GM12891 (cell line): ENCODE data around the gene PAK5.

Source experiments
- PAX5 ChIP-seq: IDR thresholded peaks from 2 replicates; pipeline ENCODE4 v1.6.1; 2011; ENCODE audit warnings: low read length, moderate library complexity, mild to moderate bottlenecking; ENCODE audit not compliant: insufficient read depth, severe bottlenecking
- POLR2A ChIP-seq: IDR thresholded peaks from 2 replicates; pipeline ENCODE4 v1.6.1; 2011; ENCODE audit warnings: low read depth, low read length, control low read depth
- POLR2AphosphoS5 ChIP-seq: IDR thresholded peaks from 2 replicates; pipeline ENCODE4 v1.6.1; 2011; ENCODE audit warnings: low read depth, low read length, control low read depth
- POU2F2 ChIP-seq: IDR thresholded peaks from 2 replicates; pipeline ENCODE4 v1.6.1; 2011; ENCODE audit warnings: low read depth, mild to moderate bottlenecking, control low read depth, low read length, moderate library complexity
- SPI1 ChIP-seq: IDR thresholded peaks from 2 replicates; pipeline ENCODE4 v1.6.1; 2011; ENCODE audit warnings: low read depth, low read length, control low read depth
- TAF1 ChIP-seq: IDR thresholded peaks from 2 replicates; pipeline ENCODE4 v1.6.1; 2011; ENCODE audit warnings: low read depth, low read length, control low read depth

DNA sequence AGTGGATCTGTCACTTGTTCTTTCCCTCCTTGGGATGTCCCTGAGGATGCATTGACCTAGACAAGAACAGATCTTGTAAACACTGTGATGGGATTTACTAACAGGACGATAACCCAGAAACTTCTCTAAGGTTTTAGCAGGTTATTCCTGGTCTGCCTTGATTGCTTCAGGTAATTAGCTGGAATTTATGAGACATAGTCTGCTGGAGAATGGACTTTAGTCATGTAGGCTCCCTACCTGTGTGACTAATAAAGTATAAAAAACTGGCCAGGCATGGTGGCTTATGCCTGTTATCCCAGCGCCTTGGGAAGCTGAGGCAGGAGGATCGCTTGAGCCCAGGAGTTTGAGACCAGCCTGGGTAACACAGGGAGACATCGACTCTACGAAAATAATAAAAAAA lies 96.1 kb downstream of the PAK5 start:
- TF ChIP-seq POLR2AphosphoS5, result no peak
- TF ChIP-seq POLR2A, result no peak
- no peak for TF ChIP-seq SPI1
- no peak for TF ChIP-seq TAF1
- no peak for TF ChIP-seq PAX5
- no peak for TF ChIP-seq POU2F2
